ENCODE measurements around the gene MLLT1.

DNA sequence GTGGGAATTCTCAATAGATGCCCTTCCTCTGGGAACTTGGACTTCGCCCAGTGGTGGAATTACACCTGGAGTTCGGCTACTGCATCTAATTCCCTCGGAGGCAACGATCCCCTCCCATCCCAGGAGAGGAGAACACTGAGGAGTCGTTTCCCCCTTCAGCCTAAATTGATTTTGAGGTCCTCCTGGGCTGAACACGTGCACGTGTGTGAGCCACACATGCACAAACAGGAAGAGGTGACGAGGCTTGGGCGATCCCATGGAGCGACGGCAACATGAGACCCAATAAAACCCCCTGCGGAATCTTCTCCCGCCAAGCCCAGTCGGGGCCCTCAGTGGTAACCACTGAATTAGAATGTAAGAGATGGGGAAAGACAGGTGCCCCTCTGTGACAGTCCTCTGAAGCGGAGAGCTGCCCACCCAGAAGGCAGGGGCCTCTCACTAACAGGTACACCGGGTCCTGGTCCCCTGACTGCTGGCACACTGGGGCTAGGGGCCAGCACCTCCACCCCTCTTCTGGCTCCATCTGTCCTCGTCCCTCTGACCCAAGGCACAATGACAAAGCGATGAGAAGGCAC is 4.5 kb downstream of the MLLT1 start:
- TF ChIP-seq, protein P1, sequence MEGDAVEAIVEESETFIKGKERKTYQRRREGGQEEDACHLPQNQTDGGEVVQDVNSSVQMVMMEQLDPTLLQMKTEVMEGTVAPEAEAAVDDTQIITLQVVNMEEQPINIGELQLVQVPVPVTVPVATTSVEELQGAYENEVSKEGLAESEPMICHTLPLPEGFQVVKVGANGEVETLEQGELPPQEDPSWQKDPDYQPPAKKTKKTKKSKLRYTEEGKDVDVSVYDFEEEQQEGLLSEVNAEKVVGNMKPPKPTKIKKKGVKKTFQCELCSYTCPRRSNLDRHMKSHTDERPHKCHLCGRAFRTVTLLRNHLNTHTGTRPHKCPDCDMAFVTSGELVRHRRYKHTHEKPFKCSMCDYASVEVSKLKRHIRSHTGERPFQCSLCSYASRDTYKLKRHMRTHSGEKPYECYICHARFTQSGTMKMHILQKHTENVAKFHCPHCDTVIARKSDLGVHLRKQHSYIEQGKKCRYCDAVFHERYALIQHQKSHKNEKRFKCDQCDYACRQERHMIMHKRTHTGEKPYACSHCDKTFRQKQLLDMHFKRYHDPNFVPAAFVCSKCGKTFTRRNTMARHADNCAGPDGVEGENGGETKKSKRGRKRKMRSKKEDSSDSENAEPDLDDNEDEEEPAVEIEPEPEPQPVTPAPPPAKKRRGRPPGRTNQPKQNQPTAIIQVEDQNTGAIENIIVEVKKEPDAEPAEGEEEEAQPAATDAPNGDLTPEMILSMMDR (conservative IDR thresholded peaks at IDR 0.05; ENCODE audit: low read length), result no peak
- no peak for TF ChIP-seq EZH2phosphoT487 (IDR thresholded peaks at IDR 0.05; ENCODE audit: borderline replicate concordance)

All from Loucy (cell line).